HCT116 (cell line): Measurements from ENCODE around the gene LYPD6. TPM values are rescaled to one million over a fixed set of nuclear protein-coding genes. Genes with fewer than 3 reads are reported as not detected.

Source experiments
- ATAC-seq: fragments of 200-7000 bp; cut with Tn5 transposase; 2 replicates; pipeline ENCODE4 v1.9.1; 2020; ENCODE audit warnings: mild to moderate bottlenecking, moderate library complexity
- BruUV-seq: library from RNA; stranded (reverse); fragments of 400-500 nt; replicated peaks from 2 replicates; lab custom pipeline; 2021; lab: Mats Ljungman, UMichigan
- CTCF ChIA-PET: fragments of 300-600 bp; sonication (Branson Sonifier 250); formaldehyde crosslinking; loops from one replicate; lab custom pipeline; 2021; ENCODE audit warnings: antibody characterized with exemption; lab: Charles Lee
- POLR2A ChIA-PET: fragments of 300-600, 350-600 bp; sonication (Branson Sonifier 250); formaldehyde crosslinking; loops from one replicate; lab custom pipeline; 2021; ENCODE audit warnings: antibody characterized with exemption; lab: Charles Lee
- RAD21 ChIA-PET, 2 experiments: fragments of 300-600 bp; sonication (Branson Sonifier 250); formaldehyde crosslinking; loops; one replicate each; lab custom pipeline; 2023; ENCODE audit warnings: low total read pairs in 2 of 2; ENCODE audit not compliant: uncharacterized antibody in 2 of 2, unreplicated experiment in 2 of 2, low non-redundant PET in 1 of 2; lab: Charles Lee
- DNase-seq: peaks from one replicate; pipeline ENCODE4 v3.0.0-alpha.2; 2010; ENCODE audit warnings: low read depth, low spot score
- H2AFZ ChIP-seq: fragments of 200-600 bp; shearing (Covaris generic), sonication (generic); 2 replicates; pipeline ENCODE4 v1.6.1; 2017; ENCODE audit warnings: low read depth, mixed run types, mixed read lengths, antibody characterized with exemption, low read length; ENCODE audit not compliant: poor library complexity, severe bottlenecking
- H3K27ac ChIP-seq: 2 replicates; pipeline ENCODE4 v1.5.1; 2012; ENCODE audit warnings: low read depth, low read length
- H3K27me3 ChIP-seq: fragments of 200-600 bp; sonication (generic); 2 replicates; pipeline ENCODE4 v1.6.1; 2016; ENCODE audit warnings: mixed run types, low read length, mixed read lengths; ENCODE audit not compliant: insufficient read depth
- H3K36me3 ChIP-seq, 2 experiments: fragments of 200-500 bp in 1 of 2; fragments of 200-600 bp in 1 of 2; sonication (Bioruptor generic) in 1 of 2; sonication (generic) in 1 of 2; 2 replicates each; pipeline versions ENCODE4 v1.5.1 to v1.6.1; 2014 to 2016; ENCODE audit warnings: low read length in 2 of 2, inconsistent platforms in 1 of 2, mixed read lengths in 1 of 2, mixed run types in 1 of 2; ENCODE audit not compliant: insufficient read depth in 2 of 2, control insufficient read depth in 1 of 2
- H3K4me1 ChIP-seq, 2 experiments: fragments of 200-600 bp in 1 of 2; sonication (generic) in 1 of 2; 2 replicates each; pipeline versions ENCODE4 v1.5.1 to v1.6.1; 2012 to 2017; ENCODE audit warnings: low read length in 2 of 2, inconsistent platforms in 1 of 2, mild to moderate bottlenecking in 1 of 2, mixed read lengths in 1 of 2, mixed run types in 1 of 2, moderate library complexity in 1 of 2; ENCODE audit not compliant: insufficient read depth in 2 of 2, control insufficient read depth in 1 of 2
- H3K4me2 ChIP-seq: fragments of 200-600 bp; sonication (generic); 2 replicates; pipeline ENCODE4 v1.6.1; 2017; ENCODE audit warnings: mixed run types, low read length, mixed read lengths
- H3K4me3 ChIP-seq, 2 experiments: fragments of 200-600 bp in 1 of 2; sonication (generic) in 1 of 2; replicated peaks in 1 of 2; 2 replicates each; pipeline ENCODE4 v1.5.1; 2011 to 2016; ENCODE audit warnings: low read length in 2 of 2, control low read depth in 1 of 2, low read depth in 1 of 2, mild to moderate bottlenecking in 1 of 2, mixed read lengths in 1 of 2, mixed run types in 1 of 2
- H3K79me2 ChIP-seq: fragments of 200-600 bp; sonication (generic); 2 replicates; pipeline ENCODE4 v1.6.1; 2017; ENCODE audit warnings: mild to moderate bottlenecking, mixed run types, low read length, moderate library complexity, mixed read lengths; ENCODE audit not compliant: insufficient read depth
- H3K9ac ChIP-seq: fragments of 200-600 bp; sonication (generic); 2 replicates; pipeline ENCODE4 v1.6.1; 2016; ENCODE audit warnings: low read length, mixed read lengths
- H3K9me2 ChIP-seq: fragments of 200-600 bp; sonication (generic), shearing (Covaris generic); 2 replicates; pipeline ENCODE4 v1.6.1; 2017; ENCODE audit warnings: mixed run types, mild to moderate bottlenecking, moderate library complexity; ENCODE audit not compliant: insufficient read depth
- H3K9me3 ChIP-seq, 2 experiments: fragments of 200-500 bp in 1 of 2; fragments of 200-600 bp in 1 of 2; sonication (Bioruptor generic) in 1 of 2; sonication (generic) in 1 of 2; 2 replicates each; pipeline ENCODE4 v1.6.1; 2014 to 2017; ENCODE audit warnings: low read length in 2 of 2, mixed read lengths in 2 of 2, inconsistent platforms in 1 of 2, low read depth in 1 of 2, mild to moderate bottlenecking in 1 of 2, mixed run types in 1 of 2, moderate library complexity in 1 of 2; ENCODE audit not compliant: control insufficient read depth in 1 of 2, insufficient read depth in 1 of 2
- H4K20me1 ChIP-seq: fragments of 200-600 bp; sonication (generic), shearing (Covaris generic); 2 replicates; pipeline ENCODE4 v1.6.1; 2017; ENCODE audit warnings: mixed run types, mild to moderate bottlenecking, moderate library complexity; ENCODE audit not compliant: insufficient read depth
- CBX3 ChIP-seq: IDR thresholded peaks from 2 replicates; pipeline ENCODE4 v1.6.1; 2012; ENCODE audit warnings: low read depth
- CEBPB ChIP-seq: IDR thresholded peaks from 2 replicates; pipeline ENCODE4 v1.6.1; 2012; ENCODE audit warnings: low read depth
- CTCF ChIP-seq, 3 experiments: fragments of 200-600 bp in 1 of 3; sonication (generic) in 1 of 3; IDR thresholded peaks in 2 of 3; conservative IDR thresholded peaks in 1 of 3; 2 replicates each; pipeline ENCODE4 v1.5.1; 2012 to 2017; ENCODE audit warnings: low read depth in 2 of 3, low read length in 2 of 3, antibody characterized with exemption in 1 of 3, borderline replicate concordance in 1 of 3, control low read depth in 1 of 3, mild to moderate bottlenecking in 1 of 3, mixed read lengths in 1 of 3, mixed run types in 1 of 3, moderate library complexity in 1 of 3; ENCODE audit not compliant: insufficient read depth in 1 of 3
- EZH2 ChIP-seq: fragments of 200-600 bp; sonication (generic); IDR thresholded peaks from 2 replicates; pipeline ENCODE4 v1.6.1; 2017; ENCODE audit warnings: antibody characterized with exemption, mixed run types
- EZH2phosphoT487 ChIP-seq: fragments of 200-600 bp; IDR thresholded peaks from 2 replicates; pipeline ENCODE4 v1.6.1; 2018; ENCODE audit warnings: antibody characterized with exemption, borderline replicate concordance
- FOSL1 ChIP-seq: IDR thresholded peaks from 2 replicates; pipeline ENCODE4 v1.6.1; 2012; ENCODE audit warnings: low read depth
- JUND ChIP-seq: IDR thresholded peaks from 2 replicates; pipeline ENCODE4 v1.6.1; 2012
- POLR2A ChIP-seq: IDR thresholded peaks from 2 replicates; pipeline ENCODE4 v1.7.0; 2011; ENCODE audit warnings: borderline replicate concordance; ENCODE audit not compliant: insufficient read depth, insufficient read length; ENCODE audit errors: extremely low read depth
- RAD21 ChIP-seq: IDR thresholded peaks from 2 replicates; pipeline ENCODE4 v1.6.1; 2012; ENCODE audit warnings: low read depth, mild to moderate bottlenecking
- REST ChIP-seq: IDR thresholded peaks from 2 replicates; pipeline ENCODE4 v1.6.1; 2012; ENCODE audit warnings: low read depth
- SIN3A ChIP-seq: IDR thresholded peaks from 2 replicates; pipeline ENCODE4 v1.6.1; 2012; ENCODE audit warnings: low read depth
- SP1 ChIP-seq: IDR thresholded peaks from 2 replicates; pipeline ENCODE4 v1.6.1; 2012; ENCODE audit warnings: low read depth
- SRF ChIP-seq: IDR thresholded peaks from 2 replicates; pipeline ENCODE4 v1.6.1; 2012; ENCODE audit warnings: low read depth
- YY1 ChIP-seq: IDR thresholded peaks from 2 replicates; pipeline ENCODE4 v1.6.1; 2011; ENCODE audit warnings: low read length, low read depth, moderate library complexity, mild to moderate bottlenecking; ENCODE audit not compliant: insufficient replicate concordance; ENCODE audit errors: extremely low read depth
- ZBTB33 ChIP-seq: IDR thresholded peaks from 2 replicates; pipeline ENCODE4 v1.6.1; 2011; ENCODE audit warnings: mild to moderate bottlenecking, low read length, moderate library complexity; ENCODE audit not compliant: insufficient replicate concordance; ENCODE audit errors: extremely low read depth
- ZFX ChIP-seq: fragments of 450-650 bp; IDR thresholded peaks from 2 replicates; pipeline ENCODE4 v1.6.1; 2017
- ZNF274 ChIP-seq: fragments of 200-500 bp; sonication (Bioruptor generic); IDR thresholded peaks from 2 replicates; pipeline ENCODE4 v1.6.1; 2014; ENCODE audit warnings: mild to moderate bottlenecking, low read depth, low read length, inconsistent platforms
- intact Hi-C: fragments of 100-400 bp; cut with micrococcal nuclease; formaldehyde crosslinking; loops from 2 replicates; pipeline ENCODE4 v1.10.0; 2022
- total RNA-seq: library from RNA; stranded (reverse); gene quantifications from one replicate; pipeline ENCODE4 v1.2.1, GENCODE V29; 2021; ENCODE audit not compliant: unreplicated experiment

The LYPD6 gene
- total RNA-seq, 1 experiment from 2014 or later = 3.0 TPM

- Histone ChIP-seq H3K36me3 (no peaks in the 10 kb centered on the region), H3K9me2 (no peaks in the 10 kb centered on the region), H3K4me2 (no peak overlapping the region), H4K20me1 (no peaks in the 10 kb centered on the region), H3K9ac (no peak overlapping the region), H2AFZ (no peak overlapping the region), H3K4me3 (no peak overlapping the region), H3K27me3 (peaks cover 4% of the 10 kb centered on the region; the same call in 1 of the 2 replicates), H3K9me3 (no peaks in the 10 kb centered on the region), H3K27ac (no peak overlapping the region), H3K4me1 (peaks cover 3% of the 10 kb centered on the region in 2 experiments; a peak in 3 of 4 replicates), H3K79me2 (no peaks in the 10 kb centered on the region)
- DNase-seq (no peak), ATAC-seq (no peak)
- POLR2A ChIA-PET = no interaction called here
- BruUV-seq = no TSS peak
- CTCF ChIA-PET = no interaction called here
- TF ChIP-seq CEBPB (no peak), EZH2phosphoT487 (no peak), EZH2 (no peak), ZFX (no peak), YY1 (no peak), JUND (no peak), CTCF (IDR thresholded peaks at IDR 0.05 in 2 of 3, conservative IDR thresholded peaks at IDR 0.05 in 1 of 3; ENCODE audit: borderline replicate concordance in 1 of 3, insufficient read depth in 1 of 3, low read depth in 2 of 3, low read length in 2 of 3) (no peak), REST (no peak), ZBTB33 (no peak), FOSL1 (no peak), SRF (no peak), ZNF274 (no peak), SP1 (no peak), CBX3 (no peak), RAD21 (no peak), SIN3A (no peak), POLR2A (no peak)
- intact Hi-C loops = no loop called here
- RAD21 ChIA-PET = no interaction called here
Measured at GRCh38 chr2:149371476-149371875, 41.1 kb downstream of the LYPD6 start.
